Measurements from ENCODE around the gene AP3S2.

- TF ChIP-seq U2AF1 (optimal IDR thresholded peaks at IDR 0.05; ENCODE audit: low read depth, low read length) (no peak), HCFC1 (IDR thresholded peaks at IDR 0.05; ENCODE audit: low read depth, low read length) (no peak), CTCF (CRISPR knock-in tag; IDR thresholded peaks at IDR 0.05) (peak; percentile 35; the same call in 1 of the 2 replicates), EZH2 (conservative IDR thresholded peaks at IDR 0.05; ENCODE audit: low read depth, low read length) (no peak), ZBTB49 (CRISPR knock-in tag; IDR thresholded peaks at IDR 0.05; ENCODE audit: borderline replicate concordance) (no peak), FOXM1 (CRISPR knock-in tag; IDR thresholded peaks at IDR 0.05) (no peak), JUND (CRISPR knock-in tag; IDR thresholded peaks at IDR 0.05) (no peak)
Observed at GRCh38 chr15:89809093-89809786, 84.6 kb downstream of the AP3S2 start.

Measured in HepG2 (cell line).